ENCODE measurements around the gene PARP14.

The PARP14 gene

GRCh38 chr3:122671553-122671952 is 9.1 kb upstream of the PARP14 start:
- H3K9me3 ChIP-seq (ENCODE audit: insufficient read depth, low read length, severe bottlenecking): no peaks in the 10 kb centered on the region
- no peaks in the 10 kb centered on the region for H3K4me1 ChIP-seq (ENCODE audit: insufficient read depth, low read length)
- no peak for DNase-seq
- TF ChIP-seq EZH2 (IDR thresholded peaks at IDR 0.05; ENCODE audit: borderline replicate concordance, low read depth, low read length, severe bottlenecking): no peak
- no peak for TF ChIP-seq CTCF (IDR thresholded peaks at IDR 0.05; ENCODE audit: borderline replicate concordance, extremely low read depth, low read length, poor library complexity, severe bottlenecking)
- no peak overlapping the region for H3K9ac ChIP-seq (ENCODE audit: low read depth, low read length)
- H3K4me2 ChIP-seq (ENCODE audit: insufficient read depth, low read length): no peak overlapping the region
- no peak overlapping the region for H3K27ac ChIP-seq (ENCODE audit: low read length)
- ATAC-seq (ENCODE audit: insufficient read depth, low read depth): no peak
- no peak overlapping the region for H3K4me3 ChIP-seq (ENCODE audit: low read depth in 1 of 2, low read length in 2 of 2)
- H3K36me3 ChIP-seq (ENCODE audit: insufficient read depth, low read length): no peaks in the 10 kb centered on the region
- no peaks in the 10 kb centered on the region for H3K79me2 ChIP-seq (ENCODE audit: insufficient read depth, low read length)
- H2AFZ ChIP-seq (ENCODE audit: low read depth, low read length): no peak overlapping the region
- no peaks in the 10 kb centered on the region for H4K20me1 ChIP-seq (ENCODE audit: insufficient read depth, low read length)
- H3K27me3 ChIP-seq (ENCODE audit: insufficient read depth, low read length, poor library complexity): no peaks in the 10 kb centered on the region

- no peak for DNase-seq
- no peak overlapping the region for H2AFZ ChIP-seq (ENCODE audit: low read depth, low read length)
- H3K9ac ChIP-seq (ENCODE audit: low read depth, low read length): no peak overlapping the region
- H3K27me3 ChIP-seq (ENCODE audit: insufficient read depth, low read length, poor library complexity): no peaks in the 10 kb centered on the region
- H3K4me2 ChIP-seq (ENCODE audit: insufficient read depth, low read length): no peak overlapping the region
- no peak overlapping the region for H3K27ac ChIP-seq (ENCODE audit: low read length)
- TF ChIP-seq CTCF (IDR thresholded peaks at IDR 0.05; ENCODE audit: borderline replicate concordance, extremely low read depth, low read length, poor library complexity, severe bottlenecking): no peak
- TF ChIP-seq EZH2 (IDR thresholded peaks at IDR 0.05; ENCODE audit: borderline replicate concordance, low read depth, low read length, severe bottlenecking): no peak
- H3K9me3 ChIP-seq (ENCODE audit: insufficient read depth, low read length, severe bottlenecking): no peaks in the 10 kb centered on the region
- no peaks in the 10 kb centered on the region for H3K36me3 ChIP-seq (ENCODE audit: insufficient read depth, low read length)
- no peaks in the 10 kb centered on the region for H3K79me2 ChIP-seq (ENCODE audit: insufficient read depth, low read length)
- H3K4me1 ChIP-seq (ENCODE audit: insufficient read depth, low read length): peaks cover 12% of the 10 kb centered on the region
- ATAC-seq (ENCODE audit: insufficient read depth, low read depth): no peak
- H3K4me3 ChIP-seq (ENCODE audit: low read depth in 1 of 2, low read length in 2 of 2): no peak overlapping the region
- no peaks in the 10 kb centered on the region for H4K20me1 ChIP-seq (ENCODE audit: insufficient read depth, low read length)
Observed at GRCh38 chr3:122674339-122674738, 6.3 kb upstream of the PARP14 start.

- H4K20me1 ChIP-seq (ENCODE audit: insufficient read depth, low read length): no peaks in the 10 kb centered on the region
- peaks cover 14% of the 10 kb centered on the region for H3K79me2 ChIP-seq (ENCODE audit: insufficient read depth, low read length)
- H3K9ac ChIP-seq (ENCODE audit: low read depth, low read length): no peak overlapping the region
- H3K4me3 ChIP-seq (ENCODE audit: low read depth in 1 of 2, low read length in 2 of 2): no peak overlapping the region
- no peaks in the 10 kb centered on the region; the same call in 1 of the 2 replicates for H3K36me3 ChIP-seq (ENCODE audit: insufficient read depth, low read length)
- H3K9me3 ChIP-seq (ENCODE audit: insufficient read depth, low read length, severe bottlenecking): no peaks in the 10 kb centered on the region
- H3K27me3 ChIP-seq (ENCODE audit: insufficient read depth, low read length, poor library complexity): no peaks in the 10 kb centered on the region
- TF ChIP-seq CTCF (IDR thresholded peaks at IDR 0.05; ENCODE audit: borderline replicate concordance, extremely low read depth, low read length, poor library complexity, severe bottlenecking) (no peak), EZH2 (IDR thresholded peaks at IDR 0.05; ENCODE audit: borderline replicate concordance, low read depth, low read length, severe bottlenecking) (no peak)
- no peak overlapping the region for H3K4me2 ChIP-seq (ENCODE audit: insufficient read depth, low read length)
- ATAC-seq (ENCODE audit: insufficient read depth, low read depth) (no peak), DNase-seq (no peak)
- peaks cover 27% of the 10 kb centered on the region for H3K4me1 ChIP-seq (ENCODE audit: insufficient read depth, low read length)
- no peak overlapping the region for H2AFZ ChIP-seq (ENCODE audit: low read depth, low read length)
- H3K27ac ChIP-seq (ENCODE audit: low read length): no peak overlapping the region
Observed at GRCh38 chr3:122676759-122677158, 3.9 kb upstream of the PARP14 start.

- no peaks in the 10 kb centered on the region for H3K9me3 ChIP-seq (ENCODE audit: insufficient read depth, low read length, severe bottlenecking)
- no peak for DNase-seq
- H2AFZ ChIP-seq (ENCODE audit: low read depth, low read length): no peak overlapping the region
- H3K4me2 ChIP-seq (ENCODE audit: insufficient read depth, low read length): no peak overlapping the region
- no peak overlapping the region for H3K4me3 ChIP-seq (ENCODE audit: low read depth in 1 of 2, low read length in 2 of 2)
- no peak for ATAC-seq (ENCODE audit: insufficient read depth, low read depth)
- H4K20me1 ChIP-seq (ENCODE audit: insufficient read depth, low read length): no peaks in the 10 kb centered on the region
- H3K27me3 ChIP-seq (ENCODE audit: insufficient read depth, low read length, poor library complexity): no peaks in the 10 kb centered on the region
- H3K79me2 ChIP-seq (ENCODE audit: insufficient read depth, low read length): peaks cover 18% of the 10 kb centered on the region
- peaks cover 32% of the 10 kb centered on the region for H3K4me1 ChIP-seq (ENCODE audit: insufficient read depth, low read length)
- H3K9ac ChIP-seq (ENCODE audit: low read depth, low read length): no peak overlapping the region
- no peak overlapping the region for H3K27ac ChIP-seq (ENCODE audit: low read length)
- no peaks in the 10 kb centered on the region; the same call in 1 of the 2 replicates for H3K36me3 ChIP-seq (ENCODE audit: insufficient read depth, low read length)
- TF ChIP-seq CTCF (IDR thresholded peaks at IDR 0.05; ENCODE audit: borderline replicate concordance, extremely low read depth, low read length, poor library complexity, severe bottlenecking) (no peak), EZH2 (IDR thresholded peaks at IDR 0.05; ENCODE audit: borderline replicate concordance, low read depth, low read length, severe bottlenecking) (no peak)
Observed at GRCh38 chr3:122677216-122677615, 3.4 kb upstream of the PARP14 start.

All from DND-41 (cell line).